ENCODE measurements around the gene CASKIN1. TPM values are rescaled to one million over a fixed set of nuclear protein-coding genes. Genes with fewer than 3 reads are reported as not detected.
A peak's percentile ranks its signal among the peaks of the same experiment; 100 is the strongest.

CASKIN1 gene
- total and polyA plus RNA-seq, 4 donors: under 0.01 to 0.17 (median 0.09) TPM; not detected in 1

- no peaks in the 10 kb centered on the region for H3K9me3 ChIP-seq (ENCODE audit: control insufficient read depth in 4 of 4, low read length in 3 of 4)
- no peaks in the 10 kb centered on the region for H3K27me3 ChIP-seq (ENCODE audit: control insufficient read depth in 4 of 4, insufficient read depth in 4 of 4, low read length in 3 of 4)
- peak overlapping the region; percentile 54 to 89 (median 78) for H3K4me3 ChIP-seq (ENCODE audit: low read depth in 1 of 3, low read length in 3 of 3)
- no peak for TF ChIP-seq NR2F2 (IDR thresholded peaks at IDR 0.05)
- TF ChIP-seq, protein P1, sequence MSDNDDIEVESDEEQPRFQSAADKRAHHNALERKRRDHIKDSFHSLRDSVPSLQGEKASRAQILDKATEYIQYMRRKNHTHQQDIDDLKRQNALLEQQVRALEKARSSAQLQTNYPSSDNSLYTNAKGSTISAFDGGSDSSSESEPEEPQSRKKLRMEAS (IDR thresholded peaks at IDR 0.05): no peak
- no peak for TF ChIP-seq FOXA2 (IDR thresholded peaks at IDR 0.05)
- TF ChIP-seq CTCF (IDR thresholded peaks at IDR 0.05; ENCODE audit: low read depth, low read length, missing input control): no peak
- TF ChIP-seq REST (IDR thresholded peaks at IDR 0.05): no peak
- TF ChIP-seq, protein P2, sequence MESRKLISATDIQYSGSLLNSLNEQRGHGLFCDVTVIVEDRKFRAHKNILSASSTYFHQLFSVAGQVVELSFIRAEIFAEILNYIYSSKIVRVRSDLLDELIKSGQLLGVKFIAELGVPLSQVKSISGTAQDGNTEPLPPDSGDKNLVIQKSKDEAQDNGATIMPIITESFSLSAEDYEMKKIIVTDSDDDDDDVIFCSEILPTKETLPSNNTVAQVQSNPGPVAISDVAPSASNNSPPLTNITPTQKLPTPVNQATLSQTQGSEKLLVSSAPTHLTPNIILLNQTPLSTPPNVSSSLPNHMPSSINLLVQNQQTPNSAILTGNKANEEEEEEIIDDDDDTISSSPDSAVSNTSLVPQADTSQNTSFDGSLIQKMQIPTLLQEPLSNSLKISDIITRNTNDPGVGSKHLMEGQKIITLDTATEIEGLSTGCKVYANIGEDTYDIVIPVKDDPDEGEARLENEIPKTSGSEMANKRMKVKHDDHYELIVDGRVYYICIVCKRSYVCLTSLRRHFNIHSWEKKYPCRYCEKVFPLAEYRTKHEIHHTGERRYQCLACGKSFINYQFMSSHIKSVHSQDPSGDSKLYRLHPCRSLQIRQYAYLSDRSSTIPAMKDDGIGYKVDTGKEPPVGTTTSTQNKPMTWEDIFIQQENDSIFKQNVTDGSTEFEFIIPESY (IDR thresholded peaks at IDR 0.05): no peak
- no peak for TF ChIP-seq FOXA1 (IDR thresholded peaks at IDR 0.05)
- no peak for TF ChIP-seq RXRA (IDR thresholded peaks at IDR 0.05)
- no peak for TF ChIP-seq HNF4G (IDR thresholded peaks at IDR 0.05)
- TF ChIP-seq GABPA (IDR thresholded peaks at IDR 0.05 in 1 of 2, conservative IDR thresholded peaks at IDR 0.05 in 1 of 2): no peak
- TF ChIP-seq YY1 (IDR thresholded peaks at IDR 0.05): no peak
- peak overlapping the region; percentile 59 to 82 for H3K27ac ChIP-seq (ENCODE audit: low read depth in 1 of 2, low read length in 2 of 2)
- H3K4me1 ChIP-seq (ENCODE audit: control insufficient read depth in 4 of 4, insufficient read depth in 4 of 4, low read length in 3 of 4): peaks cover 31 to 87% (median 67%) of the 10 kb centered on the region in 4 donors
- H3K36me3 ChIP-seq (ENCODE audit: control insufficient read depth in 4 of 4, insufficient read depth in 3 of 4, low read depth in 1 of 4, low read length in 3 of 4): peaks cover 0 to 2% (median 0%) of the 10 kb centered on the region in 4 donors
- H3K9ac ChIP-seq (ENCODE audit: low read depth in 1 of 2, low read length in 2 of 2): peak overlapping the region; percentile 16 to 86
- WGBS: 50% methylated on average over 5 of the region's 5 CpGs
- DNase-seq (ENCODE audit: low spot score): no peak
Measured at GRCh38 chr16:2156849-2157224, 39.6 kb downstream of the CASKIN1 start.

DNA sequence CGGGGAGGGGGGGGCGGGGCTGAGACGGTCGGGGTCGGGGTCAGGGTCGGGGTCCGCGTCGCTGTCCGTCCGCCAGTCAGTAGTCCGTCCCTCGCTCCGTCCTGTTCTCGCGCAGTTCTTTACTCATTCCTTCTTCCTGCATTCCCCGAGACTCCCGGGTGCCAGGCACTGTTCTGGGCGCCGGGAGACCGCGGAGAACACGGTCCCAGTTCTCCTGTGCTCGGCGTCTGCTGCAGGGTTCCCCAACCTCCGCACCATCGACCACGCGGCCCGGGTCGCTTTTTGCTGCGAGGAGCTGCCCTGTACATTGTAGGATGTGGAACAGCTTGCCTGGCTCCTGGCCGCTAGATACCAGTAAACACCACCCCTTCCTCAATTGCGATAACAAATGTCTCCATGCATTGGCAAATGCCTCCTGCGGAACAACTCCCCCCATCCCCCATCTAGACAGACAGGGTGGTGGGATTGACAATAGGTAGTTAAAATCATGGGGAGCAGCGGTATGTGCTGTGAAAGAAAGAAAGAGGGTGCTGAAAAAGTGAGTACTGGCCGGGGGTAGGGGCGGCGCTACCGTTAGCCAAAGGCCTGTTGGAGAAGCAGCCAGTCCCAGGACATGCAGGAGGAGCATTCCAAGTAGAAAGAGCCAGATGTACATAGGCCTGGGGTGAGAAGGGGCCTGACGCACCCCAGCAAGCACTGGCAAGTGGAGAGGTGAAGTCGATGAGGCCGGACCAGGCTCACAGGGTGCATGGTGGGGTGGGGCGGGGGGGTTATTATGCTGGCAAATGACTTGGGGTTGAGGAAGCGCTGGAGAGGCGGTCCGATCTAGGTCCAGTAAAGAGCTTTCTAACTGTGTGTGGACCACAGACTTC, 40.2 kb downstream of the CASKIN1 start:
- Histone ChIP-seq H3K9me3 (ENCODE audit: control insufficient read depth in 4 of 4, low read length in 3 of 4) (no peaks in the 10 kb centered on the region), H3K9ac (ENCODE audit: low read depth in 1 of 2, low read length in 2 of 2) (peak overlapping the region; percentile 62 to 86), H3K36me3 (ENCODE audit: control insufficient read depth in 4 of 4, insufficient read depth in 3 of 4, low read depth in 1 of 4, low read length in 3 of 4) (peaks cover 0 to 5% (median under 1%) of the 10 kb centered on the region in 4 donors), H3K27ac (ENCODE audit: low read depth in 1 of 2, low read length in 2 of 2) (peak overlapping the region; percentile 77 to 82), H3K27me3 (ENCODE audit: control insufficient read depth in 4 of 4, insufficient read depth in 4 of 4, low read length in 3 of 4) (no peaks in the 10 kb centered on the region), H3K4me3 (ENCODE audit: low read depth in 1 of 3, low read length in 3 of 3) (peak overlapping the region; percentile 78 to 90 (median 89)), H3K4me1 (ENCODE audit: control insufficient read depth in 4 of 4, insufficient read depth in 4 of 4, low read length in 3 of 4) (peaks cover 31 to 87% (median 68%) of the 10 kb centered on the region in 4 donors)
- DNase-seq (ENCODE audit: low spot score): peak; percentile 61
- WGBS: 3% methylated on average over 47 of the region's 47 CpGs
- TF ChIP-seq TAF1 (conservative IDR thresholded peaks at IDR 0.05) (peak; percentile 48), REST (IDR thresholded peaks at IDR 0.05) (peak; percentile 49), RXRA (IDR thresholded peaks at IDR 0.05) (peak; percentile 29 to 30), CTCF (IDR thresholded peaks at IDR 0.05; ENCODE audit: low read depth, low read length, missing input control) (no peak), FOXA1 (IDR thresholded peaks at IDR 0.05) (no peak), HNF4G (IDR thresholded peaks at IDR 0.05) (no peak), SP1 (IDR thresholded peaks at IDR 0.05) (peak; percentile 15)
- TF ChIP-seq, protein P1 (IDR thresholded peaks at IDR 0.05): peak; percentile 11
